ENCODE data around the gene UBN1. TPM values are rescaled to one million over a fixed set of nuclear protein-coding genes. Genes with fewer than 3 reads are reported as not detected.

UBN1 gene
- total RNA-seq: 10 to 100 TPM; 30.1 to 30.7 TPM

GRCh38 chr16:4846901-4847773 lies at the start of gene UBN1, which contains the start of gene GLYR1:
Gene UBN1, plus strand, starts transcription at chr16:4847481. Its CDS starts 5,437 bp downstream, at chr16:4852918.
Gene GLYR1, minus strand, starts transcription at chr16:4847288. Its CDS starts 23 bp downstream, at chr16:4847265.
- Mint-ChIP-seq H3K9me3 (no peaks in the 10 kb centered on the region), H3K4me1 (peaks cover 51% of the 10 kb centered on the region), H3K27me3 (no peaks in the 10 kb centered on the region), H3K36me3 (peaks cover 17% of the 10 kb centered on the region), H3K4me3 (peak within 1 kb of the TSS; percentile 89), H3K27ac (peak within 1 kb of the TSS; percentile 88)
- DNase-seq: peak; percentile 100

- no peaks in the 10 kb centered on the region for H3K9me3 Mint-ChIP-seq
- H3K27me3 Mint-ChIP-seq: no peaks in the 10 kb centered on the region
- no peak overlapping the region for H3K27ac Mint-ChIP-seq
- no peaks in the 10 kb centered on the region for H3K36me3 Mint-ChIP-seq
- H3K4me1 Mint-ChIP-seq: peaks cover 6% of the 10 kb centered on the region
- DNase-seq: no peak
- no peak overlapping the region for H3K4me3 Mint-ChIP-seq
These were observed 49.5 kb upstream of the UBN1 start for GRCh38 chr16:4797805-4798252.

GRCh38 chr16:4798456-4798855 lies 48.8 kb upstream of the UBN1 start:
- Mint-ChIP-seq H3K4me3 (no peak overlapping the region), H3K4me1 (peaks cover 12% of the 10 kb centered on the region), H3K27me3 (no peaks in the 10 kb centered on the region), H3K27ac (no peak overlapping the region), H3K9me3 (no peaks in the 10 kb centered on the region), H3K36me3 (no peaks in the 10 kb centered on the region)
- no peak for DNase-seq

- H3K27ac Mint-ChIP-seq: no peak overlapping the region
- peaks cover 4% of the 10 kb centered on the region for H3K36me3 Mint-ChIP-seq
- peaks cover 13% of the 10 kb centered on the region for H3K4me1 Mint-ChIP-seq
- no peaks in the 10 kb centered on the region for H3K9me3 Mint-ChIP-seq
- DNase-seq: no peak
- H3K4me3 Mint-ChIP-seq: no peak overlapping the region
- H3K27me3 Mint-ChIP-seq: no peaks in the 10 kb centered on the region
These were observed 48.0 kb upstream of the UBN1 start for GRCh38 chr16:4799171-4799855.

- no peak for DNase-seq
- peak overlapping the region; percentile 51 for H3K4me3 Mint-ChIP-seq
- H3K36me3 Mint-ChIP-seq: peaks cover 4% of the 10 kb centered on the region
- no peaks in the 10 kb centered on the region for H3K27me3 Mint-ChIP-seq
- H3K27ac Mint-ChIP-seq: no peak overlapping the region
- H3K4me1 Mint-ChIP-seq: peaks cover 13% of the 10 kb centered on the region
- H3K9me3 Mint-ChIP-seq: no peaks in the 10 kb centered on the region
These were observed 46.8 kb upstream of the UBN1 start for GRCh38 chr16:4800290-4801041.

- no peaks in the 10 kb centered on the region for H3K9me3 Mint-ChIP-seq
- no peak for DNase-seq
- H3K36me3 Mint-ChIP-seq: peaks cover 4% of the 10 kb centered on the region
- H3K27me3 Mint-ChIP-seq: no peaks in the 10 kb centered on the region
- H3K4me1 Mint-ChIP-seq: peaks cover 13% of the 10 kb centered on the region
- H3K4me3 Mint-ChIP-seq: peak overlapping the region; percentile 78
- H3K27ac Mint-ChIP-seq: no peak overlapping the region
These were observed 46.0 kb upstream of the UBN1 start for GRCh38 chr16:4801051-4801961.

GRCh38 chr16:4801962-4802658 lies 45.2 kb upstream of the UBN1 start, which contains the start of gene ROGDI:
Gene ROGDI, minus strand, starts transcription at chr16:4802633. Its CDS starts 62 bp downstream, at chr16:4802571.
- Mint-ChIP-seq H3K9me3 (no peaks in the 10 kb centered on the region), H3K4me1 (peaks cover 13% of the 10 kb centered on the region), H3K27me3 (no peaks in the 10 kb centered on the region), H3K36me3 (peaks cover 7% of the 10 kb centered on the region), H3K4me3 (peak within 1 kb of the TSS; percentile 78), H3K27ac (peak within 1 kb of the TSS; percentile 34)
- DNase-seq: peak; percentile 77

GRCh38 chr16:4802659-4803287 lies 44.5 kb upstream of the UBN1 start:
- peak overlapping the region; percentile 77 for H3K4me3 Mint-ChIP-seq
- no peaks in the 10 kb centered on the region for H3K27me3 Mint-ChIP-seq
- H3K4me1 Mint-ChIP-seq: peaks cover 13% of the 10 kb centered on the region
- H3K9me3 Mint-ChIP-seq: no peaks in the 10 kb centered on the region
- peak overlapping the region; percentile 34 for H3K27ac Mint-ChIP-seq
- DNase-seq: peak; percentile 92
- H3K36me3 Mint-ChIP-seq: peaks cover 10% of the 10 kb centered on the region

GRCh38 chr16:4803401-4803844 lies 43.9 kb upstream of the UBN1 start:
- no peak for DNase-seq
- Mint-ChIP-seq H3K27ac (no peak overlapping the region), H3K27me3 (no peaks in the 10 kb centered on the region), H3K9me3 (no peaks in the 10 kb centered on the region), H3K4me1 (peaks cover 13% of the 10 kb centered on the region), H3K36me3 (peaks cover 10% of the 10 kb centered on the region), H3K4me3 (peak overlapping the region; percentile 77)

GRCh38 chr16:4803898-4804762 lies 43.2 kb upstream of the UBN1 start:
- Mint-ChIP-seq H3K27me3 (no peaks in the 10 kb centered on the region), H3K27ac (peak overlapping the region; percentile 11), H3K36me3 (peaks cover 14% of the 10 kb centered on the region), H3K4me3 (no peak overlapping the region), H3K9me3 (no peaks in the 10 kb centered on the region), H3K4me1 (peaks cover 13% of the 10 kb centered on the region)
- DNase-seq: no peak

GRCh38 chr16:4805231-4805630 lies 42.0 kb upstream of the UBN1 start:
- no peaks in the 10 kb centered on the region for H3K27me3 Mint-ChIP-seq
- no peak for DNase-seq
- no peak overlapping the region for H3K27ac Mint-ChIP-seq
- peaks cover 14% of the 10 kb centered on the region for H3K36me3 Mint-ChIP-seq
- H3K4me1 Mint-ChIP-seq: peaks cover 13% of the 10 kb centered on the region
- no peak overlapping the region for H3K4me3 Mint-ChIP-seq
- H3K9me3 Mint-ChIP-seq: no peaks in the 10 kb centered on the region

GRCh38 chr16:4806280-4806679 lies 41.0 kb upstream of the UBN1 start:
- DNase-seq: no peak
- Mint-ChIP-seq H3K27ac (no peak overlapping the region), H3K27me3 (no peaks in the 10 kb centered on the region), H3K9me3 (no peaks in the 10 kb centered on the region), H3K4me1 (peaks cover 10% of the 10 kb centered on the region), H3K36me3 (peaks cover 16% of the 10 kb centered on the region), H3K4me3 (no peak overlapping the region)

Data from activated naive CD8-positive, alpha-beta T cell treated with anti-CD3 and anti-CD28 coated beads for 36 hours (primary cell).